SJSA1 (cell line): ENCODE measurements around the gene CCDC152. TPM values are rescaled to one million over a fixed set of nuclear protein-coding genes. Genes with fewer than 3 reads are reported as not detected.
"Not testable (repeated sequence)": the region's sequence is repeated elsewhere in the genome, so short reads cannot be mapped to it uniquely, and the experiment has no call there.

ENCODE experiments used
- DNase-seq, 2 experiments: peaks; one replicate each; pipeline ENCODE4 v3.0.0-alpha.2; 2015 to 2020; ENCODE audit warnings: low spot score in 2 of 2, low read depth in 1 of 2
- H3K27ac ChIP-seq: fragments of 250-450 bp; sonication (Bioruptor Pico); 2 replicates; pipeline ENCODE4 v1.5.1; 2020; ENCODE audit warnings: mild to moderate bottlenecking, moderate library complexity
- H3K27me3 ChIP-seq: fragments of 250-450 bp; sonication (Bioruptor Pico); replicated peaks from 2 replicates; pipeline ENCODE4 v1.5.1; 2020; ENCODE audit warnings: mild to moderate bottlenecking, moderate library complexity
- H3K36me3 ChIP-seq: fragments of 250-450 bp; sonication (Bioruptor Pico); 2 replicates; pipeline ENCODE4 v1.5.1; 2020; ENCODE audit warnings: mild to moderate bottlenecking
- H3K4me1 ChIP-seq: fragments of 250-450 bp; sonication (Bioruptor Pico); replicated peaks from 2 replicates; pipeline ENCODE4 v1.6.1; 2021; ENCODE audit warnings: mild to moderate bottlenecking
- H3K4me3 ChIP-seq: fragments of 250-450 bp; sonication (Bioruptor Pico); 2 replicates; pipeline ENCODE4 v1.5.1; 2020; ENCODE audit warnings: mild to moderate bottlenecking
- H3K9me3 ChIP-seq: fragments of 250-450 bp; sonication (Bioruptor Pico); replicated peaks from 2 replicates; pipeline ENCODE4 v1.5.1; 2020; ENCODE audit warnings: mild to moderate bottlenecking
- total RNA-seq: library from RNA; depleted of rRNA; stranded (reverse); fragments of >200 nt; shearing (Covaris generic); gene quantifications from 2 replicates; pipeline ENCODE4 v1.2.3, GENCODE V29; 2014

CCDC152 gene
- total RNA-seq, 1 experiment from 2014 or later: not detected

DNA sequence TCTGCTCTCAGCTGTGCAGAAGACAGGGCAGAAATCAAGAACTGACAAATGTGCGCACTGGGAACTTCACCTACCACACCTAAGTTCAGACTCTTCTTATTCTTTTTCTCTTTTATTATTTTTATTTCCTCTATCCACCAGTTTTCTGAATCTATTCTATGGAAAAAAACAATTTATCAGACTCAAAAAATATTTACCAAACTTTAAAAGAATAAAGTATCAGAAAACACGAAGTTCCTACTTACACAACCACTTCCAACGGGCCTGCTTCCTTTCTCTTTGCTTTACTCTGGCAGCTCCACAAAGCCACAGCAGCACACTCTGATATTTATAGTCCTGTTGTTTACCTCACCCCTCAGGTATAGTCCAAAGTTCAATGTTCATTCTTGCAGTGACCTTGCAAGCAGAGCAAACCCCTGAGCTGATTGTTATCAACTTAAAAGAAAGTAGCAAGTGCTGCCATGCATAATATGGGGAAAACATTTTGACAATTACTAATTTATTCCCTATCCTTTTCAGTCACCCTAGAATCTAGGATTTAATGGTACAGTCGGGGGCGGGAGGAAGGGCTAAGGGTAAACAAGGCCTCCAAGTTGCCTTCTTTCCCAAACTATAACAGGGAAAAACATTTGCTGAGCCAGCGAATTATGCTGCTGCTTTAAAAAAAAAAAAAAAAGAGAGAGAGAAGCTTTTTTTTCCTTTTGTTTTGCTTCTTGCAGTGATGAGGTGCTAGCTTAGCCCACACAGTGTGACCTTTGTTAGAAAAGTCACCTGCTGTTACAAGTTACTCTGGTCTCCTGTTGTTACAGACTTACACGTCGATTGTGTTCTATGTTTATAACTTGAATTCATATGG lies 55.2 kb downstream of the CCDC152 start, which contains the start of gene SELENOP:
TSS of gene SELENOP (minus strand) at position 302 of the 856 bp plus-strand sequence. CDS start 3,539 bp downstream, outside the sequence.
- no peak for DNase-seq
- Histone ChIP-seq H3K4me3 (no peak within 1 kb of the TSS), H3K36me3 (no peaks in the 10 kb centered on the region), H3K27me3 (no peaks in the 10 kb centered on the region), H3K9me3 (no peaks in the 10 kb centered on the region), H3K4me1 (no peaks in the 10 kb centered on the region), H3K27ac (no peak within 1 kb of the TSS)

DNA sequence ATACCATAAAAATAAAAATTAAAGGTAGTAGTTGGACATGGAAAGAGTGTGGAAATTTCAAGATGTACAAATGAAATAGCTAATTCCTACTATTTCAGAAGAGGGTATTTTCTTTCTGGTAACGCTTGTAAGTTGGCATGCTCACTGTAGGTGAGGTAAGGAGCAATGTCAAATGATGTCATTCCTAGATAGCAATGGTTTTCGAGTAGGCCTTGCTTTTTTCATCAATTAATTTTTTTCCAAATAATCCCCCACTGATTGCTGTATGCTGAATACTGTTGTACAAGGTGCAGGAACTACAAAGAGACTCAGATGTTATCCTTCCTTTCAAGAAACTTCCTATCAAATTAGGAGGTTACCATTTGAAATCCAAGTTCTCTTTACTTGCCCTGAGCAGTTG lies 56.0 kb downstream of the CCDC152 start:
- H3K4me3 ChIP-seq: no peak overlapping the region
- no peak for DNase-seq
- H3K27me3 ChIP-seq: no peaks in the 10 kb centered on the region
- no peaks in the 10 kb centered on the region for H3K9me3 ChIP-seq
- no peak overlapping the region for H3K27ac ChIP-seq
- H3K36me3 ChIP-seq: no peaks in the 10 kb centered on the region
- H3K4me1 ChIP-seq: no peaks in the 10 kb centered on the region

DNA sequence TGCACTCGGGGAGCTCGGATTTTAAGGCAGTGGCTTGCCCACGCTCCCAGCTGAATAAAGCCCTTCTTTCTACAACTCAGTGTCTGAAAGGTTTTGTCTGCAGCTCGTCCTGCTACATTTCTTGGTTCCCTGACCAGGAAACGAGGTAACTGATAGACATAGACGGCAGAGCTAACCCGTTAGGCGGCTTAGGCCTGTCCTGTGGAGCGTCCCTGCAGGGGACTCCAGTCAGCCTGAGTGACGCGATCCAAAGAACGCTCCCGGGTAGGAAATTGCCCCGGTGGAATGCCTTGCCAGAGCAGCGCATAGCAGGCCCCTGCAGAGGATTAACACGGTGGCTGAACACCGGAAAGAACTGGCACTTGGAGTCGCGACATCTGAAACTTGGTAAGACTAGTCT lies 56.9 kb downstream of the CCDC152 start:
- Histone ChIP-seq H3K36me3 (no peaks in the 10 kb centered on the region), H3K9me3 (no peaks in the 10 kb centered on the region), H3K4me1 (no peaks in the 10 kb centered on the region), H3K27me3 (no peaks in the 10 kb centered on the region), H3K27ac (no peak overlapping the region), H3K4me3 (no peak overlapping the region)
- DNase-seq: no peak

DNA sequence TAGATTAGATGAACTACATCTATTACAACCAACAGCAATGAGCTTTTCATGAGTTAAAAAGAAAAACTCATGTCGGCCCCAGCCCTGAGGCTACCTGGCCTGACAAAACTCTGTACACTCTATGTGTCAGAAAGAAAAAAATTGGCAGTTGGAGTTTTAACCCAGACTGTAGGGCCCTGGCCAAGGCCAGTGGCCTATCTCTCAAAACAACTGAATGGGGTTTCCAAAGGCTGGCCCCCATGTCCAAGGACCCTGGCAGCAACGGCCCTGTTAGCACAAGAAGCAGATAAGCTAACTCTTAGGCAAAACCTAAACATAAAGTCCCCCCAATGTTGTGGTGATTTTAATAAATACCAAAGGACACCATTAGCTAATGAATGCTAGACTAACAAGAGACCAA lies 59.9 kb downstream of the CCDC152 start:
- H3K36me3 ChIP-seq, H3K4me3 ChIP-seq, H3K9me3 ChIP-seq, DNase-seq, H3K27me3 ChIP-seq, H3K4me1 ChIP-seq, H3K27ac ChIP-seq: not testable (repeated sequence)

DNA sequence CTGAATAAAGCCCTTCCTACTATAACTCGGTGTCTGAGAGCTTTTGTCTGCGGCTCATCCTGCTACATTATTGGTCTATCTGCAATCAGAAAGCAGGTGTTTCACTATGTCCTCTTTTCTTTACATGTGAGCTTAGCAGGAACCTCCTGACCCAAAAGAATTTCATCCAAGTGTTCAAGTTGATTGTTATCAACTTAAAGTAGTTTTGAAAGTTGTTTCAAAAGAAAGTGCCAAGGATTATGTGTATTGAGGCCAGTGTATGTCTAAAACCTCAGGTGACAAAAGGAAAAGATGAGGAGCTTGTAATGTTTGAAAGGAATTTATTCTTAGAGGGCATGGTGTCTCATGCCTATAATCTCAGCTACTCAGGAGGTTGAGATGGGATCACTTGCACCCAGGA lies 63.1 kb downstream of the CCDC152 start:
- Histone ChIP-seq H3K27ac (no peak overlapping the region), H3K4me3 (no peak overlapping the region), H3K4me1 (no peaks in the 10 kb centered on the region), H3K36me3 (no peaks in the 10 kb centered on the region), H3K9me3 (no peaks in the 10 kb centered on the region), H3K27me3 (no peaks in the 10 kb centered on the region)
- no peak for DNase-seq

DNA sequence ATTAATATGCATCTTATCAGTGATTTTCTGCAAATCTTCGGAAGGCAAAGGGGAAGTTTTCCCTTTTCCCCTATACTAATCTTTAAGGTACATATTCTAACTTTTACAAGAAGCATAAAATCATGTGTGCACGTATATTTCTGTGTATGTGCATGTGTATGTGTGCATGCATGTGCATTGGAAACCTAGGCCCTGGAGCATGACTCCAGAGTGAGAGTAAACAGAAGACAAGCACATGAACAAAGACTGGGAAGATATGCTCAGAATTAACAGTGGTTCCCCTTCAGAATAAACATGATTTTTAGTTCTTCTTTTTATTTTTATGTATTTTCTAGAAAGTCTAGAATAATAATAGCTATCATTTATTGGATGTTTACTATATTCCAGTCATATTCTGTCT lies 65.9 kb downstream of the CCDC152 start:
- Histone ChIP-seq H3K4me1 (no peaks in the 10 kb centered on the region), H3K36me3 (no peaks in the 10 kb centered on the region), H3K9me3 (no peaks in the 10 kb centered on the region), H3K27ac (no peak overlapping the region), H3K4me3 (no peak overlapping the region), H3K27me3 (no peaks in the 10 kb centered on the region)
- no peak for DNase-seq

DNA sequence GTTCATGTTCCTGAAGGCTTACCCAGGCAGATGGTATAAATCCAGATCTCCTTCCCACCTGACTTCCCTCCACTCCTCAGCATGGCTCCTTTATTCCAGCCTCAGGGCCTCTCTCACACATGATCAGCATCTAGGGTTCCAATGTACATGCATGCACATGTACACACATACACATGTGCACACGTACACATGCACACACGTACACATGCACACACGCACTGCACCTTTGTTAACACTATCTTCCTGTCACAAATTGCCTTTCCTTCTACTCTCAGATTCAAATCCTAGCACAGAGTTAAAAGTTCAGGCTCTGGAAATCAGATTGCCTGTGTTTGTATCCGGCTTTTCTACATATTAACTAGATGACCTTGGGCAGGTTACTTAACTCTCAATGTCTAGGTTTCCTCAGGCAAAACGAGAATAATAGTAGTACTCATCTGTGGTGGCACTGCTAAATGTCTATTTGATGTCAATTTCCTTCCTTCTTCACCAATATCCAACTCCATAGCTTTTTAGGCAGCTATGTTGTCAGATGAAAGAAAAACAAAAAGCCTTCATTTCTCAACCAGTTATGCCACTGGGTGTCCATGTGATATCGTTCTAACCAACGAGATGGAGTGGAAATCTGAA lies 67.8 kb downstream of the CCDC152 start:
- no peaks in the 10 kb centered on the region for H3K36me3 ChIP-seq
- H3K27ac ChIP-seq: no peak overlapping the region
- H3K27me3 ChIP-seq: no peaks in the 10 kb centered on the region
- no peaks in the 10 kb centered on the region for H3K4me1 ChIP-seq
- DNase-seq: no peak
- no peaks in the 10 kb centered on the region for H3K9me3 ChIP-seq
- H3K4me3 ChIP-seq: no peak overlapping the region

DNA sequence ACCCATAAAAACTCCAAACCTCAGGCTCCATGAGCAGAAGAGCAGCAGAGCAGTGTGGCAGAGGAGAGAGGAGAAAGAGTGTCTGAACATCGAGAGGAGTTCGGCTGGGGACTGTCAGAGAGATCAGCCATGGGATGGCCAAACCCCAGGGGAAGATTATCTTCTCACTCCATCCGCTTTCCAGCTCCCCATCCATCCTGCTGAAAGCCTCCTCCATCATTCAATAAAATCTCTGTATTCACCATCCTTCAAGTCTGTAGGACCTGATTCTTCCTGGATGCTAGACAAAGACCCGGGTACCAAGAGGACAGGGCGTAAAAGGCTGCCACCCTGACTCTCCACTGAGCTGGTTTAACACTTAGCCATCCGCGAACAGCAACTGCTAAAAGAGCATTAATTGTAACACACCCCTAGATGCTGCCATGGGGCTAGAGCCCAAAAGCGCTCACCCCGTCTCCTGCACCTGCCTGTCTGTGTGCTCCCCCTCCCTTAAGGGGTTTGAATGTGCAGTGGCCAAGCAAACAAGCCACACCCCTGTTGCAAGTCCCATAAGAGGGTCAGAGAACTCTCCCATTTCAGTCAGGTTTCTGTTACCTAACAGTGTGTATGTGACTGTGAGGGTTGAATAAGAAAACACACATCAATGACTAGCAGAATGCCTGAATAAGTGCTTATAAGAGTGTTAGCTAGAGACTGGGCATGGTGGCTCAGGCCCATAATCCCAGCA lies 69.0 kb downstream of the CCDC152 start:
- H3K27ac ChIP-seq: no peak overlapping the region
- H3K27me3 ChIP-seq: no peaks in the 10 kb centered on the region
- H3K36me3 ChIP-seq: no peaks in the 10 kb centered on the region
- no peaks in the 10 kb centered on the region for H3K9me3 ChIP-seq
- DNase-seq: no peak
- no peaks in the 10 kb centered on the region for H3K4me1 ChIP-seq
- no peak overlapping the region for H3K4me3 ChIP-seq

DNA sequence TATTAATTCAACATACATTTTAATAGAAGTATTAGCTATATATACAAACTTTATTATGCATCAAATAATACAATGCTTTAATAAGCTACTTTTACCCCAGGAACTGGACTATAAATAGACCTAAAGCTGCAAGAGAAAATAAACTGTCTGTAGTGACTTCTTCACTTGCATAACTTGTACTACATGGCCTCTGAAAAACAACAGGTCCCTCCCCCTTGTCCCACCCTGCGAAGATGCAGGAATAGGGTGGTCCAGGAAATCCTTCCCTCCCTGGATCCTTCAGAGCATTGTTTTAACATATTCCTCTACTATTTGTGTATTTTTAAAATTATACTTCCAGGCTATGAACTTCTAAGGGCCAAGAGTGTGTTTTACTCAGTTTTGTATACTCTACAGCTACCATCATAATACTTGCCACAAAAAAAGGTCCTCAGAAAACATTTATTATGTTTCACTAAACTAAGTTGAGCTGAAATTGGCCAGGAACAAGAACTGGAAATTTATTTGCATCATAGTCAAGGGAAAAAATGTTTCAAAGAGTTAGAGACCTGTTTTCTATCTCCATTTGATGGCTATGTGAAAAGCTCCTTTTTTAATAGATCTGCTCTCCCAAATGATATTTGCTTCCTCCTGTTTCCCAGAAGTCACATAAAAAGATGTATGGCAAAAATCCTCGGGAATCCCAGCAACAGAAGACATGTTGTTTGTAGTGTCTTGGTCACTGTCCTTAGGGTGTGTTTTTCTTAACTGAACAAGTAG lies 70.3 kb downstream of the CCDC152 start:
- H3K36me3 ChIP-seq: no peaks in the 10 kb centered on the region

DNA sequence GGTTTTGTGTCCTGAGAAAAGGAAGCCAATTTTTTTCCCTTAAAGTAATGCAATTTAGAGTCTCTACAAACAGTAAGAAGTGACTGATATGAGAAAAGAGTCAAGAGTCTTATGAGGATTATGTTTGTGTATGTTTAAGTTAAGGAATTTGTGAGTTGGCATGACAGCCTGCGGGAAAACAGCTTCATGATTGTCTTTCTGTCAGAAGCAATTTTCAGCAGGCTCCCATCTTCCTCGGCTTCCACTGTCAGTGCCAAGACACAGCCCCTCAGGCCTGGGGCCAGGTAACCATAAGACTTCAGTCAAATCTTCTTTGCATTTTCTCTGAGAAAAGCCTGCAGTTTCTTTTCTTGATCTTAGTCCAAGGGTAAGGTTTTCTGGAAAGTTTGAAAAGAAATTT lies 72.1 kb downstream of the CCDC152 start:
- Histone ChIP-seq H3K27ac (no peak overlapping the region), H3K4me3 (no peak overlapping the region), H3K27me3 (no peaks in the 10 kb centered on the region), H3K36me3 (no peaks in the 10 kb centered on the region), H3K9me3 (no peaks in the 10 kb centered on the region), H3K4me1 (no peaks in the 10 kb centered on the region)
- no peak for DNase-seq

More for the DNA sequence above, 70.3 kb downstream of the CCDC152 start:
- H3K27me3 ChIP-seq: no peaks in the 10 kb centered on the region
- no peak overlapping the region for H3K27ac ChIP-seq
- H3K4me3 ChIP-seq: no peak overlapping the region
- H3K9me3 ChIP-seq: no peaks in the 10 kb centered on the region
- no peak for DNase-seq
- no peaks in the 10 kb centered on the region for H3K4me1 ChIP-seq

DNA sequence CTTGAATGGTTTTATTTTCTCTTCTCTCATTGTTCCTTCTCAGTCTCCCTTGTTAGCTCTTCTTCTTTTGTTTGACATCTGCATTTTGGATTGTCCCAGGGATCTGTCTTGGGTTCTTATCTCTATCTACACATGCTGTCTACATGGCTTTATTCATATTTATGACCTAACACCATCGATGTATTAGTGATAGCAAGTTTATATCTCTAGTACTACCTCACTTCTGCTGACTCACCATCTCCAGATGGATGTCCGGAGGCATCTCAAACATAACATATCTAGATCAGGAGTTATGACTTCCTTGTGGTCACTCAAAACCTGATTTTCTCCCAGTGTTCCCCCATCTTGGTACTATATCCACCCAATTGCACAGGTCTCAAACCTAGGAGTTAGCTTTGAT lies 74.3 kb downstream of the CCDC152 start:
- no peak overlapping the region for H3K4me3 ChIP-seq
- H3K9me3 ChIP-seq: no peaks in the 10 kb centered on the region
- H3K36me3 ChIP-seq: no peaks in the 10 kb centered on the region
- no peak for DNase-seq
- H3K27me3 ChIP-seq: no peaks in the 10 kb centered on the region
- H3K4me1 ChIP-seq: no peaks in the 10 kb centered on the region
- H3K27ac ChIP-seq: no peak overlapping the region

DNA sequence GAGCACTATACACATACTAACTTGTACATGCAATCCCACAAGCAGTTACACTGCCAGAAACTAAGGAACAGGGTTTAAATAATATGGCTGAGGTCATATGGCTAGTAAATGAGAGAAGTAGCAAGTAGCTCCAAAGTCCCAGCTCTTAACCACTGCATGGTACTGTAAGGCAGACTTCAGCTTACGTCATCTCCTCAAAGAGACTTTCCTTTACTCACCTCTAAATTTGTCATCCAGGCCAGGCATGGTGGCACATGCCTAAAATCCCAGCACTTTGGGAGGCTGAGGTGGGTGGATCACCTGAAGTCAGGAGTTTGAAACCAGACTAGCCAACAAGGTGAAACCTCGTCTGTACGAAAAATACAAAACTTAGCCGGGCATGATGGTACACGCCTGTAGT lies 75.4 kb downstream of the CCDC152 start:
- Histone ChIP-seq H3K4me3 (no peak overlapping the region), H3K27me3 (no peaks in the 10 kb centered on the region), H3K36me3 (no peaks in the 10 kb centered on the region), H3K9me3 (no peaks in the 10 kb centered on the region), H3K4me1 (no peaks in the 10 kb centered on the region), H3K27ac (no peak overlapping the region)
- DNase-seq: no peak

DNA sequence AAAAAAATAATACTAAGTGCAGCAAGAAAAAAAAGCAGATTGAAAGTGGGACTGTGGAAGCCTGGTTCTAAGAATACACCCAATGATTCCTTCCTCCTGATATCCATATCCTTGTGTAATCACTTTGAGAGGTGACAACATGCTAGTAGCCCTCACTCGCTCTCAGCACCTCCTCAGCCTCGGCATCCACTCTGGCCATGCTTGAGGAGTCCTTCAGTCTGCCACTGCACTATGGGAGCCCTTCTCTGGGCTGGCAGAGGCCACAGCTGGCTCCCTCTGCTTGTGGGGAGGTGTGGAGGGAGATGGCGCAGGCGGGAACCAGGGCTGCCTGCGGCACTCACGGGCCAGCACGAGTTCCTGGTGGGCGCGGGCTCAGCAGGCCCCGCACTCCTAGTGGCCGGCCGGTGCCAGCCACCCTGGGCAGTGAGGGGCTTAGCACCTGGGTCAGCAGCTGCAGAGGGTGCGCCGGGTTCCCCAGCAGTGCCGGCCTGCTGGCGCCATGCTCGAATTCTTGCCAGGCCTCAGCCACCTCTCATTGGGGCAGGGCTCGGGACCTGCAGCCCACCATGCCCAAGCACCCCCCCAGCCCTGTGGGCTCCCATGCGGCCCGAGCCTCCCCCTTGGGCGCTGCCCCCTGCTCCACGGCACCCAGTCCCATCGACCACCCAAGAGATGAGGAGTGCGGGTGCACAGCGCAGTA lies 79.6 kb downstream of the CCDC152 start:
- H3K27ac ChIP-seq: no peak overlapping the region
- DNase-seq: no peak
- H3K4me1 ChIP-seq: no peaks in the 10 kb centered on the region
- no peak overlapping the region for H3K4me3 ChIP-seq
- no peaks in the 10 kb centered on the region for H3K27me3 ChIP-seq
- H3K36me3 ChIP-seq: no peaks in the 10 kb centered on the region
- H3K9me3 ChIP-seq: no peaks in the 10 kb centered on the region
